HG03139 (cell line): ENCODE data around the gene ELFN1.

Source experiments
- ATAC-seq: cut with Tn5 transposase; IDR thresholded peaks from one replicate; pipeline ENCODE4 v1.9.1; 2021; ENCODE audit not compliant: unreplicated experiment

Gene ELFN1

DNA sequence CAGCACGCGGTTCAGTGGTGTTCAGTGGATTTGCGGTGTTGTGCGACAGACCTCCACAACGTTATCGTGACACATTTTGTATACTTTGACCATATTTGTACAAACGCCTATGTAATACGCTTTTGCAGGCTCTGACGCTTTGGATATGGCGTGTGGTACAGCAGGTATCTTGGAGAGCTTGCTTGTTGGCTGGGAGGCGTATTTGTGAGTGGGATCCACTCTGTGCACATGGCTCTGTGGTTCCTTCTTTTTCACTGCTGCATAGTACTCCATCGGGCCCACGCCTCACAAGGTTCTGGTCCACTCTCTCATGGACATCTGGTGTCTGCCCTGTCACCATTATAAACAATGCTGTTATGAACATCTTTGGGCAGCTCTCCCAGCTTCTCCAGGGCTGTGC lies 53.2 kb downstream of the ELFN1 start:
- no peak for ATAC-seq

GRCh38 chr7:1724118-1724910 lies 54.2 kb downstream of the ELFN1 start:
- no peak for ATAC-seq

DNA sequence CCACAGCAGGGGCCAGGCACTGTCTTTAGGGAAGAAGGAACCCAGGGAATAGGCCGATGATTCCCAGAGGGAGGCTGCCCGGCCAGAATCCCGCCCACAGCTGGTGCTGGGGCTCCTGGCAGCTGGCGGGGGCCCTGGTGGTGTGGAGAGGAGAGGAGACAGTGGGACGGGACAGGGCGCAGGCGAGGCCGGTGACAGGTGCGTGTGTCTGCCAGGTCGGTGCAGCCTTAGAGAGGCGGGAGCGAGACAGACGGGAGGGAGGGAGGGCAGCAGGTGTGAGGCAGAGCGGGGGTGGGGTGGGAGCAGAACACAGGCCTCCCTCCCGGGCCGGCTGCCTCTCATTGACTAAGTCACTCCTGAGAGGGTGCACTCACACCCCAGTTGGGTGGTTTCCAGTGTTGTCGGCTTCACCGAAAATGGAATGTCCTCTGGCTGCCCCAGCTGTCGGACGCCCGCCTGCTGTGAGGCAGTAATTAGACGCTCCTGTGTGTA lies 55.2 kb downstream of the ELFN1 start:
- ATAC-seq: no peak

DNA sequence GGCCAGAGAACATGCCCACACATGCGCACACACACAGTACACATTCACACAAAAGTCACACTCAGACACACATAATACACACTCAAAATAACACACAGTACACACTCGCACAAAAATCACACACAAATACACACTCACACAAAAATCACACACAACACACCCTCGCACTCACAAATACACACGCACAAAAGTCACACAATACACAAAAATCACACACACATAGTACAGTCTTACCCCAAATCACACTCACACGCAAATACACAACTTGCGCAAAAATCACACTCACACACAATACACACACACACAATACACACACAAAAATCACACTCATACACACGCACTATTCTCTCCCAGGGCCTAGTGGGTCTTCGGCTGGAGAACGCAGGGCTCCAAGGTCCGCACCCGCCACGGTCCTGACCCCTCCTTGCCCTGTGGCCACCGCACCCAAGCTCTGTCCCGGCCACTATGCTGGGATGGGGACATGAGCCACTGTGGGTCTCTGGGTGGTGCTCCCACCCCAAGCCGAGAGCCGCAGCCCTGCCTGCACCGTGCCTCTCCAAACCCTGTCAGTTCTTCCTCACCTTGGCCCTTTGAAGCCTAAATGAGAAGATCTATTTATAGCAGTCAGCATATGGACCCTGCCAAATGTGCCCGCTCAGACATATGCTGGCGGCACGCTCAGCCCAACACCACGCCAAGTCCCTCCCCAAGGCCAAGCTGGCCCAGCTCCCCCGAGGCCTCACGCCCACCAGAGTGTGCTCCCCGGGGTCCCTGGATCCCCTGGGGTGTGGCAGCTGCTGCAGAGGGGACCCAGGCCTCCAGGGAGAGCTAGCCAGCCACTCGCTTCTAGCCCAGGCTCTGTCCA lies 55.9 kb downstream of the ELFN1 start:
- ATAC-seq: no peak

DNA sequence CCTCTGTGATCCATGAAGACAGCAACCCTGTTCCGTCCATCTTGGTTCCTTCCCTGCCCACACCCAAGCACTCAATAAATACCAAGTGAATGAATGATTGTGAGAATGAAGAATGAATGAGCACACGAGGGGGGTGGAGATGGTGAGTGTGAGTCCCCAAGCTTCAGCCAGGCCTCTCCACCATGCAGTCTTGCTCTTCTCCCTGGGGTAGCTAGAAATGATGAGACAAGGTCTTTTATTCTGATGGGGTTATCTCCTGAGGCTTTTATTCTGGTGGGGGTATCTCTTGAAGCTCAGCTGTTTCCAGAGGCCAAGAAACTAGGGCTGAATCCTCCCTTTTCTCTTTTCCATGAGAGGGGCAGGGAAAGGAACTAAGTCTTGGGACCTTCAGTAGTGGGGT lies 57.0 kb downstream of the ELFN1 start:
- no peak for ATAC-seq

DNA sequence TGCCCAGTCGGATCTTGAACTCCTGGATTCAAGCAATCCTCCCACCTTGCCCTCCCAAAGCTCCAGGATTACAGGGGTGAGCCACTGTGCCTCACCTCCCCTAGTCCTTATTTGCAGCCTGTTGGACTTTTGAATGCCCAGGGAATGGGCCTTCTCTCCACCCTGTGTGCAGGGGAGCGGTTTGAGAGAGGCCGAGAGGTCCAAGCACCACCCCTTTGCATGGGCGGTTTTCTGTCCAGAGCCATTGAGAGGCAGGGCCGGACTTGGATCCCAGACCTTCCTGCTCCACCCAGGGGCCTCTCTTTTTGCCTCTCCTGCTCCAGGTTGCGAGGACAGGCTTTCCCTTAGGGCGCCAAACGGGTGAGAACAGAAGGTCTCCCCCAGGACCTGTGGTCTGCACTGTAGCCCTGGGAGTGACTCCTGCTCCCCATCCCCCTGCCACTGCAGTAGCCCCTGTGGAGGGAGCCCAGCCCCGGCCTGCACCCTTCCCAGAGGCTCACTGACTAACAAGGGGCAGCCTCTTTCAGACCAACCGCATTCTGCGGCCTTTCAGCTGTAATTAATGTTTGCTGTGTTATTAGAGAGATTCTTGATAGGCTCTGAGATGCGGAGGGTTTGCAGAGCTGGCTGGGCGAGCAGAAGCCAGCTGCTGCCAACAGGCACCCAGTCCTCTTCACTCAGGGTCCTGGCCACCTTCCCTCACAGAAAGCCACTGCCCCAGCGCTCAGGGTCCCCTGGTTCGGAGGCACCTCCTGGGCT lies 57.9 kb downstream of the ELFN1 start:
- no peak for ATAC-seq

GRCh38 chr7:1729183-1729582 lies 59.1 kb downstream of the ELFN1 start:
- no peak for ATAC-seq

GRCh38 chr7:1729773-1730172 lies 59.7 kb downstream of the ELFN1 start:
- no peak for ATAC-seq

- ATAC-seq: no peak
These were observed 62.0 kb downstream of the ELFN1 start for GRCh38 chr7:1732072-1732471.

DNA sequence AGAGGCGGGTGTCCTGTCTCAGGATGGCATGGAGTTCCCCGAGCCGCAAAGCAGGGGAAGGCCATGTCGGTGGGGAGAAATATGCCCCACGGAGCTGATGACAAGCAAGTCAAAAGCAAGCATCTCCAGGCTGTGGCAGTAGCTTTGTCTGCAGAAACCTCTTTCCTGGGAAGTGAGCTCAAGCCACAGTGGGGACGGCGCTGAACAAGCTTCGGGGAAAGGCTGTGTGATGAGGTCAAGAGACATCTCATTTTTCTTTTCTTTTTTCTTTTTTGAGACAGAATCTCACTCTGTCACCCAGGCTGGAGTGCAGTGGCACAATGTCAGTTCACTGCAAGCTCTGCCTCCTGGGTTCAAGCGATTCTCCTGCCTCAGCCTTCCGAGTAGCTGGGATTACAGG lies 62.6 kb downstream of the ELFN1 start:
- ATAC-seq: no peak

DNA sequence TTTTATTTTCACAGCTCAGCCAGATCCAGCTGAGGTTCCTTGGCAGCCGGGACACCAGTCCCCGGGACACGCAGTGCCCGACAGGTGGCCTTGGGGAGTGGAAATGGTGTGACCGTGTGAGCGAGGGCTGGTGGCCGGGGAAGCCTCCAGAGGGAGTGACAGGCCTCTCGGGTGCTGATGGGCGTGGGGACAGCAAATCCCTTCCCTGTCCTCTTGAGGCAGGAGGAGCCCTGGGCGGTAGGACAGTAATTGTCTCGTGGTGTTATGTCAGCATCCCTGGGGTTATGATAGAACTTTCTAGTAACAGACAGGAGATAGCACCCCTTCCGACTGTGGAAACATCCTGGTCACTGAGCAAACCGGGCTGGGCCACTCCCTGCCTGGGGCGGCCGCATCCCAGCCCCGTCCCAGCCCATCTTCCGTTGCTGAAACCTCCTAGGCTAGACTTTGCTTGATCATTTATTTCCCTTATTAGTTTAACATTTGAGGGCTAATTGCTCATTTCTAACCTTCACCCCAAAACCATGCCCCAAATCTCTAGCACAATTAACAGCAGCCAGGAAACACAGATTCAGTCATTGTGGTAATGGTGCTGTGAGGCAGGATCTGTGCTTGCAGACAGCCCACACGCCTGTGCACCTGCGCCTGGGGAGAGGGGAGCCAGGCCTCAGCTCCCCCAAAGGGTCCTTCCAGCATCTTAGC lies 63.3 kb downstream of the ELFN1 start:
- ATAC-seq: no peak

- ATAC-seq: no peak
These were observed 64.0 kb downstream of the ELFN1 start for GRCh38 chr7:1733908-1734730.

DNA sequence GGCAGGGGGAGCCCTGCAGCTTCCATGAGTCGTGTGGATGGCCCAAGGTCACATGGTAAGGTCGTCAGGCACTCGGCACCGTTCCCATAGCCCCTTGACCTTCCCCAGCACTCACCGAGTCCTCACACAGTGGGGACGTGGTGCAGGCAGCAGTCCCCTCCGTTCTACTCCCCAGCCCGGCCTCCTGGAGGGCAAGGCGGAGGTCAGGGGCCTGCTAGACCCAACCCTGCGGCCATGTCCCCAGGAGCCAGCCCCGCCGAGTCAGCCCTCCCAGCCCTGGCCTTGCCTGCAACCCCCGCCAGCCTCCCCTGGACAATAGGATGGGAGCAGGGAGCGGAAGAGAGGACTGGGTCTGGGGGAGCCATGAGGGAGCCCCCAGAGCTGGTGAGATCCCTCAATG lies 65.2 kb downstream of the ELFN1 start:
- no peak for ATAC-seq

DNA sequence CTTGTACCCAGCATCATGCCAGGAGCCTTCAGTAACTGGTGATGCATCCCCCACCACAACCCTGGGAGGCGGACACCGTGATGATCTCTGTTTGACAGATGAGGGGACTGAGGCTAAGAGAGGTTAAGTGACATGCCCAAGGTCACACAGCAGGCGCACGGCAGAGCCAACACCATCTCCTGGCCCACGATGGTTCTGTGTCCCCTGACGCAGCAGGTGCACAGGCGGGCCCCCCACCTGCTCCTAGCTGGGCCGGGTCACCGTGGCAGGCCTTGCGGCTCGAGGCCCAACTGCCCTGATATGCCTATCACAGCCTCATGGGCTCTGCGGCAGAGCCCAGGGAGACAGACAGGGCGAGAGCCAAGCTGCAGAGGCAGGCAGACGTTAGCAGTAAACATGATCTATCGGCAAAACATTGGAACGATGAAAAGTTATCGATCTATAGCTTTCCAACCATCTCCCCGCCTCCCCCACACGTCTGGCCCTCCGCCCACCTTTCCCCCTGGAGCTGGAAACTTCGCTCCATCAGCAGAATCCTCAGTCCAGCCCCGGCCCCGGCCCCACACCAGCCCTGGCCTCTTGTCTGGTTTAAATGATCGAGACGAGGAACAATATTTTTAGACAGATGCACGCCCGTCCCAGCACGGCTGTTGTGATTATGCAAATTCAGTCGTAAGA lies 65.9 kb downstream of the ELFN1 start:
- no peak for ATAC-seq

- no peak for ATAC-seq
These were observed 66.4 kb downstream of the ELFN1 start for GRCh38 chr7:1736484-1736817.

GRCh38 chr7:1736830-1737229 lies 66.8 kb downstream of the ELFN1 start:
- no peak for ATAC-seq

DNA sequence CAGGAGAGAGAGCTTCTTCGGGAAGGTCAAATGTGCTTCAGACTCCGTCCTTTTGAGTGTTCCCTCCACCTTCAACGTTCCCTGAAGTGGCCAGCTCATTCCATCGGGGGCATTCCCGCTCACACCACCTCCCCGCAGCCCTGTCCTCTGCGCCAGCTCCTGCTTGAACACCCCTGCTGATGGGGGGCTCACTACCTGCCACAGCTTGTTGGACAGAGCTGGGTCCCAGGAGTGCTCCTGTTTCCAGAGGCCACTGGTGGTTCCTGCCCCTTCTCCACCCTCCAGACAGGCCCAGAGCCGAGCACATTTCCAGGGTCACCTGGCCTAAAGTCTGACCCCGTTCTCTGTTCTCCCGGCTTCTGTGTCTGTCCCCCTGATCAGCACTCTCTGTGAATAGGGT lies 67.4 kb downstream of the ELFN1 start:
- ATAC-seq: no peak

- ATAC-seq: no peak
These were observed 67.9 kb downstream of the ELFN1 start for GRCh38 chr7:1737956-1738355.

DNA sequence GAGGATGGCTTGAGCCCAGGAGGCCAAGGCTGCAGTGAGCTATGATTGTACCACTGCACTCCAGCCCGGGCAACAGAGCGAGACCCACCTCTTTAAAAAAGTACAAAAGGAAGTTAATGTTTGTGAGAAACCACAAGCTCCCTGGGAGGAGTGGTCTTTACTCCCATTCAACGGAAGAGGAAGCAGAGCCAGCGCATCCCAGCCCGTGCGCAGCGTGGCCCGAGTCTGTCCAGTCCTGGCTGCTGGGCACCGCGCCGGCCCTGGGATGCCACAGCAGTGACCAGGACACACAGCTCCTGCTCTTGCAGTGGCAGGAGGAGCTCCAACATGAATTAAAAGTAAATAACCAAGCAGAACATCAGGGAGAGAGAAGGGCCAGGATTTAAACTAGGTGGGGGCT lies 68.4 kb downstream of the ELFN1 start:
- no peak for ATAC-seq

GRCh38 chr7:1738956-1739355 lies 68.9 kb downstream of the ELFN1 start:
- ATAC-seq: no peak
